Measurements from ENCODE around the gene SMURF2. TPM values are rescaled to one million over a fixed set of nuclear protein-coding genes. Genes with fewer than 3 reads are reported as not detected.

The SMURF2 gene
- total RNA-seq, 1 donor from 2014 or later: 26.6 TPM

- no peaks in the 10 kb centered on the region for H3K9me3 Mint-ChIP-seq
- no peak overlapping the region for H3K27ac Mint-ChIP-seq
- H3K4me1 Mint-ChIP-seq (ENCODE audit: unreplicated experiment): no peaks in the 10 kb centered on the region
- TF ChIP-seq CTCF (conservative IDR thresholded peaks at IDR 0.05): no peak
- DNase-seq (ENCODE audit: extremely low spot score, unreplicated experiment): no peak
- H3K36me3 Mint-ChIP-seq: peaks cover 23% of the 10 kb centered on the region
- no peak overlapping the region for H3K4me3 Mint-ChIP-seq
- no peaks in the 10 kb centered on the region for H3K27me3 Mint-ChIP-seq
Observed at GRCh38 chr17:64529221-64529620, 132.9 kb downstream of the SMURF2 start.

- Mint-ChIP-seq H3K4me3 (no peak overlapping the region), H3K27ac (no peak overlapping the region), H3K36me3 (peaks cover 28% of the 10 kb centered on the region), H3K9me3 (no peaks in the 10 kb centered on the region), H3K27me3 (no peaks in the 10 kb centered on the region), H3K4me1 (ENCODE audit: unreplicated experiment) (no peaks in the 10 kb centered on the region)
- DNase-seq (ENCODE audit: extremely low spot score, unreplicated experiment): no peak
- no peak for TF ChIP-seq CTCF (conservative IDR thresholded peaks at IDR 0.05)
Observed at GRCh38 chr17:64527914-64528313, 134.2 kb downstream of the SMURF2 start.

GRCh38 chr17:64520359-64520758 lies 141.7 kb downstream of the SMURF2 start:
- DNase-seq (ENCODE audit: extremely low spot score, unreplicated experiment): no peak
- TF ChIP-seq CTCF (conservative IDR thresholded peaks at IDR 0.05): no peak
- H3K27me3 Mint-ChIP-seq: no peaks in the 10 kb centered on the region
- H3K9me3 Mint-ChIP-seq: no peaks in the 10 kb centered on the region
- no peaks in the 10 kb centered on the region for H3K4me1 Mint-ChIP-seq (ENCODE audit: unreplicated experiment)
- peaks cover 26% of the 10 kb centered on the region for H3K36me3 Mint-ChIP-seq
- no peak overlapping the region for H3K27ac Mint-ChIP-seq
- H3K4me3 Mint-ChIP-seq: no peak overlapping the region

GRCh38 chr17:64519601-64520000 lies 142.5 kb downstream of the SMURF2 start:
- no peak for DNase-seq (ENCODE audit: extremely low spot score, unreplicated experiment)
- peaks cover 32% of the 10 kb centered on the region for H3K36me3 Mint-ChIP-seq
- H3K27me3 Mint-ChIP-seq: no peaks in the 10 kb centered on the region
- H3K4me1 Mint-ChIP-seq (ENCODE audit: unreplicated experiment): no peaks in the 10 kb centered on the region
- no peak overlapping the region for H3K27ac Mint-ChIP-seq
- TF ChIP-seq CTCF (conservative IDR thresholded peaks at IDR 0.05): no peak
- no peaks in the 10 kb centered on the region for H3K9me3 Mint-ChIP-seq
- no peak overlapping the region for H3K4me3 Mint-ChIP-seq

GRCh38 chr17:64515829-64516228 lies 146.3 kb downstream of the SMURF2 start:
- no peaks in the 10 kb centered on the region for H3K9me3 Mint-ChIP-seq
- H3K4me3 Mint-ChIP-seq: no peak overlapping the region
- TF ChIP-seq CTCF (conservative IDR thresholded peaks at IDR 0.05): no peak
- H3K4me1 Mint-ChIP-seq (ENCODE audit: unreplicated experiment): no peaks in the 10 kb centered on the region
- H3K36me3 Mint-ChIP-seq: peaks cover 38% of the 10 kb centered on the region
- DNase-seq (ENCODE audit: extremely low spot score, unreplicated experiment): no peak
- H3K27me3 Mint-ChIP-seq: no peaks in the 10 kb centered on the region
- no peak overlapping the region for H3K27ac Mint-ChIP-seq

- no peaks in the 10 kb centered on the region for H3K27me3 Mint-ChIP-seq
- peak overlapping the region; percentile 0 for H3K27ac Mint-ChIP-seq
- H3K4me1 Mint-ChIP-seq (ENCODE audit: unreplicated experiment): no peaks in the 10 kb centered on the region
- H3K36me3 Mint-ChIP-seq: peaks cover 42% of the 10 kb centered on the region
- TF ChIP-seq CTCF (conservative IDR thresholded peaks at IDR 0.05): no peak
- no peak for DNase-seq (ENCODE audit: extremely low spot score, unreplicated experiment)
- H3K4me3 Mint-ChIP-seq: no peak overlapping the region
- H3K9me3 Mint-ChIP-seq: no peaks in the 10 kb centered on the region
Observed at GRCh38 chr17:64515419-64515818, 146.7 kb downstream of the SMURF2 start.
